Measurements from ENCODE around the gene SASH1. TPM values are rescaled to one million over a fixed set of nuclear protein-coding genes. Genes with fewer than 3 reads are reported as not detected.

Gene SASH1
- total RNA-seq, 1 experiment from 2014 or later: 9.8 TPM

GRCh38 chr6:148543540-148543939 is 200.9 kb downstream of the SASH1 start:
- ATAC-seq: no peak
- no peaks in the 10 kb centered on the region for H4K20me1 ChIP-seq (ENCODE audit: low read length)
- H3K4me1 ChIP-seq (ENCODE audit: insufficient read depth, low read length): no peaks in the 10 kb centered on the region
- TF ChIP-seq EZH2phosphoT487 (IDR thresholded peaks at IDR 0.05; ENCODE audit: borderline replicate concordance, low read length) (no peak), EZH2 (IDR thresholded peaks at IDR 0.05; ENCODE audit: low read length, unreplicated experiment) (no peak), CTCF (conservative IDR thresholded peaks at IDR 0.05; ENCODE audit: low read depth, low read length) (no peak)
- H3K9me2 ChIP-seq (replicated peaks; ENCODE audit: low read length): no peaks in the 10 kb centered on the region
- ChIA-PET CTCF (no interaction called here), POLR2A (ENCODE audit: unreplicated experiment) (no interaction called here)
- H3K9me3 ChIP-seq (ENCODE audit: low read length): no peaks in the 10 kb centered on the region
- H3F3A ChIP-seq (ENCODE audit: low read length, unreplicated experiment): no peaks in the 10 kb centered on the region
- no TSS peak for BruUV-seq (replicated peaks)
- H3K4me2 ChIP-seq (ENCODE audit: low read length): no peak overlapping the region
- intact Hi-C loops (cut with micrococcal nuclease): no loop called here
- no peaks in the 10 kb centered on the region for H3K36me3 ChIP-seq (ENCODE audit: low read depth, low read length)
- no peaks in the 10 kb centered on the region for H3K79me2 ChIP-seq (ENCODE audit: low read length)
- no peak overlapping the region for H2AFZ ChIP-seq (ENCODE audit: low read length)
- no peak overlapping the region for H3K4me3 ChIP-seq (ENCODE audit: low read length)
- H3K27me3 ChIP-seq (ENCODE audit: low read length): no peaks in the 10 kb centered on the region
- no peak overlapping the region for H3K9ac ChIP-seq (ENCODE audit: low read length)
- no peak overlapping the region for H3K27ac ChIP-seq (ENCODE audit: low read length)
- no peak for DNase-seq

- H3K9ac ChIP-seq (ENCODE audit: low read length): no peak overlapping the region
- no peaks in the 10 kb centered on the region for H3K9me3 ChIP-seq (ENCODE audit: low read length)
- ChIA-PET POLR2A (ENCODE audit: unreplicated experiment) (no interaction called here), CTCF (no interaction called here)
- no peaks in the 10 kb centered on the region for H3K4me1 ChIP-seq (ENCODE audit: insufficient read depth, low read length)
- TF ChIP-seq CTCF (conservative IDR thresholded peaks at IDR 0.05; ENCODE audit: low read depth, low read length): no peak
- TF ChIP-seq EZH2 (IDR thresholded peaks at IDR 0.05; ENCODE audit: low read length, unreplicated experiment): no peak
- no peak for TF ChIP-seq EZH2phosphoT487 (IDR thresholded peaks at IDR 0.05; ENCODE audit: borderline replicate concordance, low read length)
- no peak overlapping the region for H3K4me3 ChIP-seq (ENCODE audit: low read length)
- intact Hi-C loops (cut with micrococcal nuclease): no loop called here
- no peak overlapping the region for H3K27ac ChIP-seq (ENCODE audit: low read length)
- H3F3A ChIP-seq (ENCODE audit: low read length, unreplicated experiment): no peaks in the 10 kb centered on the region
- H3K4me2 ChIP-seq (ENCODE audit: low read length): no peak overlapping the region
- H2AFZ ChIP-seq (ENCODE audit: low read length): no peak overlapping the region
- H4K20me1 ChIP-seq (ENCODE audit: low read length): no peaks in the 10 kb centered on the region
- DNase-seq (no peak), ATAC-seq (no peak)
- H3K36me3 ChIP-seq (ENCODE audit: low read depth, low read length): no peaks in the 10 kb centered on the region
- H3K9me2 ChIP-seq (replicated peaks; ENCODE audit: low read length): no peaks in the 10 kb centered on the region
- BruUV-seq (replicated peaks): no TSS peak
- no peaks in the 10 kb centered on the region for H3K79me2 ChIP-seq (ENCODE audit: low read length)
- no peaks in the 10 kb centered on the region for H3K27me3 ChIP-seq (ENCODE audit: low read length)
These were observed 201.8 kb downstream of the SASH1 start for GRCh38 chr6:148544421-148544820.

DNA sequence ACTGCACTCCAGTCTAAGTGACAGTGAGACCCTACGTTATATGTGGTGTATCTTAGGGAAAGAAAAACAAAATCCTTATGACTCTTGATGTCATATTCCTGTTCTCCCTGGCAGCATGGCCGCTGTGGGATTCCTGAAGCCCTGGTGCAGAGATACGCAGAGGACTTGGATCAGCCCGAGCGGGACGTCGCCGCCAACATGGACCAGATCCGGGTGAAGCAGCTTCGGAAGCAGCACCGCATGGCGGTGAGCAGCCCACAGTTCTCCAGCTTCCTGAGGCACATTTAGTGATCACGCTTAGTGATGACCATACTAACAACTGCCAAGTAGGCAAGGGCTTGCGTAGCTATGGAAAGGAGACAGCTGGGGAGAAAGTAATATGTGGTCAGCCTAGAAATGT is 203.3 kb downstream of the SASH1 start:
- no peaks in the 10 kb centered on the region for H4K20me1 ChIP-seq (ENCODE audit: low read length)
- no peaks in the 10 kb centered on the region for H3K27me3 ChIP-seq (ENCODE audit: low read length)
- H3K4me2 ChIP-seq (ENCODE audit: low read length): no peak overlapping the region
- no peak overlapping the region for H3K9ac ChIP-seq (ENCODE audit: low read length)
- no peak for ATAC-seq
- POLR2A ChIA-PET (ENCODE audit: unreplicated experiment): interaction anchor here (0.7 kb wide), 1 partner anchor 37 kb away, joined by 3 read pairs; no protein-coding TSS in a partner anchor
- H3K27ac ChIP-seq (ENCODE audit: low read length): no peak overlapping the region
- H3K9me2 ChIP-seq (replicated peaks; ENCODE audit: low read length): no peaks in the 10 kb centered on the region
- H2AFZ ChIP-seq (ENCODE audit: low read length): no peak overlapping the region
- H3K9me3 ChIP-seq (ENCODE audit: low read length): no peaks in the 10 kb centered on the region
- no peak for DNase-seq
- H3K36me3 ChIP-seq (ENCODE audit: low read depth, low read length): no peaks in the 10 kb centered on the region
- no peaks in the 10 kb centered on the region for H3F3A ChIP-seq (ENCODE audit: low read length, unreplicated experiment)
- no peak for TF ChIP-seq EZH2phosphoT487 (IDR thresholded peaks at IDR 0.05; ENCODE audit: borderline replicate concordance, low read length)
- no peak for TF ChIP-seq CTCF (conservative IDR thresholded peaks at IDR 0.05; ENCODE audit: low read depth, low read length)
- TF ChIP-seq EZH2 (IDR thresholded peaks at IDR 0.05; ENCODE audit: low read length, unreplicated experiment): no peak
- H3K4me1 ChIP-seq (ENCODE audit: insufficient read depth, low read length): no peaks in the 10 kb centered on the region
- CTCF ChIA-PET: no interaction called here
- H3K79me2 ChIP-seq (ENCODE audit: low read length): no peaks in the 10 kb centered on the region
- intact Hi-C loops (cut with micrococcal nuclease): no loop called here
- H3K4me3 ChIP-seq (ENCODE audit: low read length): no peak overlapping the region
- BruUV-seq (replicated peaks): no TSS peak

Data from PC-3 (cell line).